ENCODE measurements around the gene LGR6.

DNA sequence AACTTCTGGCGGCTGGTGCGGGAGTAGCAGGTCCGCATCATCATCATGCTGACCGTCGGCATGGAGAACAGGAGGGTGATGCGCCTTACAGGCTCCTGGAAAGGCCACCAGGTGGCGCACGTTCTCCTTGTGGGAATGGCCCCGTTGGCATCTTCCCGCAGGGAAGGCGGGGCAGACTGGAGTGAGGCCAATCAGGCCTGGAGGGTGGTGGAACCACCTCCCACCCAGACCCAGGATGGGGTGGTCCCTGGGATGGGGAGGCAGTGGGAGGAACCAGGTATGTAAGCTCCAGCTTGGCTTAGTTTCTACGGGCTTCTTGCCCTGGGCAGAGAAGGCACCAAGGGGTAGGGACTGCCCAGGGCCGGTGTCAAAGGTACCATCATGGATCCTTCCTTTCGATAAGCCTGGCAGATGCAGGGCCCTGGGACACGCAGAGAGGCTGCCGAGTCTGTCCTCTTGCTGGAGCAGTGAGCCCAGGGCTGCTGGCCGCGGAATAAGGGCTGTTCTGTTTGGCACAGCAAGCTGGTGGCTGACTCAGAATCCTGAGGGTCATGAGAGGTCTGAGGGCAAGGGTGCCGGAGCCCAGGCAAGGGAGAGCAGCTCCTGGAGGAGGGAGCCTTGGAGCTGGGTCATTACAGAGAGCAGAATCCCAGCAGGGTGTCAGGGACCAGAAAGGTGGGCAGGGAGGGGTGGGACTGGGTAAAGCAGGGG lies 8.7 kb upstream of the LGR6 start:
- TF ChIP-seq, protein P1, sequence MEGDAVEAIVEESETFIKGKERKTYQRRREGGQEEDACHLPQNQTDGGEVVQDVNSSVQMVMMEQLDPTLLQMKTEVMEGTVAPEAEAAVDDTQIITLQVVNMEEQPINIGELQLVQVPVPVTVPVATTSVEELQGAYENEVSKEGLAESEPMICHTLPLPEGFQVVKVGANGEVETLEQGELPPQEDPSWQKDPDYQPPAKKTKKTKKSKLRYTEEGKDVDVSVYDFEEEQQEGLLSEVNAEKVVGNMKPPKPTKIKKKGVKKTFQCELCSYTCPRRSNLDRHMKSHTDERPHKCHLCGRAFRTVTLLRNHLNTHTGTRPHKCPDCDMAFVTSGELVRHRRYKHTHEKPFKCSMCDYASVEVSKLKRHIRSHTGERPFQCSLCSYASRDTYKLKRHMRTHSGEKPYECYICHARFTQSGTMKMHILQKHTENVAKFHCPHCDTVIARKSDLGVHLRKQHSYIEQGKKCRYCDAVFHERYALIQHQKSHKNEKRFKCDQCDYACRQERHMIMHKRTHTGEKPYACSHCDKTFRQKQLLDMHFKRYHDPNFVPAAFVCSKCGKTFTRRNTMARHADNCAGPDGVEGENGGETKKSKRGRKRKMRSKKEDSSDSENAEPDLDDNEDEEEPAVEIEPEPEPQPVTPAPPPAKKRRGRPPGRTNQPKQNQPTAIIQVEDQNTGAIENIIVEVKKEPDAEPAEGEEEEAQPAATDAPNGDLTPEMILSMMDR (IDR thresholded peaks at IDR 0.05) = peak in 5 of 7 experiments; percentile 19 to 85 (median 71)
- no peak for TF ChIP-seq POLR2A (IDR thresholded peaks at IDR 0.05)
